CD4-positive, alpha-beta T cell (primary cell): ENCODE data around the gene GNAQ. TPM values are rescaled to one million over a fixed set of nuclear protein-coding genes. Genes with fewer than 3 reads are reported as not detected.

Experiments
- ATAC-seq: fragments of 200-7000 bp; cut with Tn5 transposase; one replicate; pipeline ENCODE4 v1.10.0; 2022; ENCODE audit warnings: mild to moderate bottlenecking; ENCODE audit not compliant: poor library complexity
- CTCF ChIA-PET: fragments of 350-600 bp; sonication (Branson Sonifier 250); formaldehyde crosslinking; loops from one replicate; lab custom pipeline; 2021; ENCODE audit warnings: antibody characterized with exemption, inconsistent platforms; lab: Charles Lee
- POLR2A ChIA-PET: fragments of 350-600 bp; sonication (Branson Sonifier 250); formaldehyde crosslinking; loops from one replicate; lab custom pipeline; 2021; ENCODE audit warnings: antibody characterized with exemption, inconsistent platforms; lab: Charles Lee
- DNase-seq, 14 experiments: peaks; one replicate each; pipeline ENCODE4 v3.0.0-alpha.2; 2013 to 2020; ENCODE audit warnings: mixed read lengths in 2 of 14
- H3K27ac ChIP-seq, 2 donors: one replicate each; pipeline versions ENCODE4 v1.5.1 to v1.7.0; 2013; ENCODE audit warnings: low read length in 2 of 2, low read depth in 1 of 2, mild to moderate bottlenecking in 1 of 2
- H3K27me3 ChIP-seq, 2 experiments: 1 replicate in 1 of 2; 2 replicates in 1 of 2; pipeline versions ENCODE4 v1.6.1 to v1.7.0; 2013; ENCODE audit warnings: low read length in 2 of 2, control low read depth in 1 of 2, mild to moderate bottlenecking in 1 of 2, moderate library complexity in 1 of 2; ENCODE audit not compliant: insufficient read depth in 2 of 2, control insufficient read depth in 1 of 2
- H3K36me3 ChIP-seq: one replicate; pipeline ENCODE4 v1.6.1; 2013; ENCODE audit warnings: low read length, control low read depth; ENCODE audit not compliant: insufficient read depth
- H3K4me1 ChIP-seq: one replicate; pipeline ENCODE4 v1.6.1; 2013; ENCODE audit warnings: low read length, control low read depth; ENCODE audit not compliant: insufficient read depth
- H3K4me3 ChIP-seq: one replicate; pipeline ENCODE4 v1.5.1; 2013; ENCODE audit warnings: mild to moderate bottlenecking, low read length, moderate library complexity
- H3K9me3 ChIP-seq, 2 experiments: 1 replicate in 1 of 2; 2 replicates in 1 of 2; pipeline versions ENCODE4 v1.6.1 to v1.7.0; 2013; ENCODE audit warnings: low read length in 2 of 2, mild to moderate bottlenecking in 2 of 2, control low read depth in 1 of 2, moderate library complexity in 1 of 2; ENCODE audit not compliant: control insufficient read depth in 1 of 2, insufficient read depth in 1 of 2
- H3K27ac Mint-ChIP-seq: one replicate; pipeline ENCODE4 v1.8.0; 2020; ENCODE audit warnings: mixed read lengths
- H3K27me3 Mint-ChIP-seq: one replicate; pipeline ENCODE4 v1.8.0; 2021; ENCODE audit warnings: mixed read lengths
- H3K36me3 Mint-ChIP-seq: one replicate; pipeline ENCODE4 v1.8.0; 2021; ENCODE audit warnings: low read depth, mixed read lengths
- H3K4me1 Mint-ChIP-seq: one replicate; pipeline ENCODE4 v1.8.0; 2021; ENCODE audit warnings: low read depth, mixed read lengths
- H3K4me3 Mint-ChIP-seq: one replicate; pipeline ENCODE4 v1.8.0; 2020; ENCODE audit warnings: mild to moderate bottlenecking, mixed read lengths
- H3K9me3 Mint-ChIP-seq: one replicate; pipeline ENCODE4 v1.8.0; 2020; ENCODE audit warnings: mixed read lengths
- CTCF ChIP-seq: fragments of 200-600 bp; IDR thresholded peaks from one replicate; pipeline ENCODE4 v1.8.0; 2022; ENCODE audit warnings: antibody characterized with exemption, mild to moderate bottlenecking
- intact Hi-C, 2 experiments: fragments of 100-400 bp; cut with DNase I in 1 of 2; cut with micrococcal nuclease in 1 of 2; formaldehyde crosslinking; loops; one replicate each; pipeline versions ENCODE4 v1.15.1 to v1.9.0; 2023 to 2025; cut with DNase I, micrococcal nuclease
- total RNA-seq, 174 experiments: library from RNA in 2 of 174; stranded (reverse) in 2 of 174; gene quantifications; one replicate each; pipeline ENCODE4 v1.2.3 and lab custom pipeline; 2021 to 2026

Gene GNAQ
- total RNA-seq, 2 experiments from 2014 or later: 55.5 to 55.9 TPM

- H3K4me1 Mint-ChIP-seq: peaks cover 53% of the 10 kb centered on the region
- ChIA-PET POLR2A (interaction anchor here (1.1 kb wide), 1 partner anchor 247 kb away, joined by 3 read pairs; no protein-coding TSS in a partner anchor), CTCF (no interaction called here)
- ATAC-seq (no peak), DNase-seq (no peak)
- H3K36me3 ChIP-seq: no peaks in the 10 kb centered on the region
- H3K27ac Mint-ChIP-seq: no peak overlapping the region
- peaks cover 9% of the 10 kb centered on the region for H3K36me3 Mint-ChIP-seq
- intact Hi-C loops: loop anchor here in 1 of 2 experiments (5.0 kb wide), 1 partner anchor 32 kb away; no protein-coding TSS in a partner anchor
- no peaks in the 10 kb centered on the region for H3K27me3 Mint-ChIP-seq
- H3K9me3 ChIP-seq: no peaks in the 10 kb centered on the region
- H3K9me3 Mint-ChIP-seq: no peaks in the 10 kb centered on the region
- H3K27ac ChIP-seq: no peak overlapping the region
- peaks cover 5% of the 10 kb centered on the region for H3K4me1 ChIP-seq
- no peak for TF ChIP-seq CTCF
- no peak overlapping the region for H3K4me3 Mint-ChIP-seq
- H3K27me3 ChIP-seq: no peaks in the 10 kb centered on the region
- no peak overlapping the region for H3K4me3 ChIP-seq
Measured at GRCh38 chr9:77989909-77990308, 41.7 kb downstream of the GNAQ start.

- ChIA-PET POLR2A (interaction anchor here (1.1 kb wide), 1 partner anchor 247 kb away, joined by 3 read pairs; no protein-coding TSS in a partner anchor), CTCF (no interaction called here)
- no peak overlapping the region for H3K27ac ChIP-seq
- ATAC-seq (no peak), DNase-seq (no peak)
- no peaks in the 10 kb centered on the region for H3K9me3 ChIP-seq
- Mint-ChIP-seq H3K4me1 (peaks cover 54% of the 10 kb centered on the region), H3K36me3 (peaks cover 9% of the 10 kb centered on the region), H3K9me3 (no peaks in the 10 kb centered on the region), H3K4me3 (no peak overlapping the region), H3K27me3 (no peaks in the 10 kb centered on the region), H3K27ac (no peak overlapping the region)
- H3K4me3 ChIP-seq: no peak overlapping the region
- H3K36me3 ChIP-seq: no peaks in the 10 kb centered on the region
- no peaks in the 10 kb centered on the region for H3K27me3 ChIP-seq
- intact Hi-C loops: loop anchor here in 1 of 2 experiments (5.0 kb wide), 1 partner anchor 33 kb away; no protein-coding TSS in a partner anchor
- H3K4me1 ChIP-seq: peaks cover 5% of the 10 kb centered on the region
- TF ChIP-seq CTCF: no peak
Measured at GRCh38 chr9:77989458-77989857, 42.2 kb downstream of the GNAQ start.

- Mint-ChIP-seq H3K27ac (no peak overlapping the region), H3K4me1 (peaks cover 56% of the 10 kb centered on the region)
- ATAC-seq: no peak
Measured at GRCh38 chr9:77988630-77989029, 43.0 kb downstream of the GNAQ start.

More at GRCh38 chr9:77988630-77989029, 43.0 kb downstream of the GNAQ start:
- Mint-ChIP-seq H3K27me3 (no peaks in the 10 kb centered on the region), H3K9me3 (no peaks in the 10 kb centered on the region), H3K36me3 (peaks cover 9% of the 10 kb centered on the region), H3K4me3 (no peak overlapping the region)
- H3K36me3 ChIP-seq: no peaks in the 10 kb centered on the region
- intact Hi-C loops: loop anchor here in 1 of 2 experiments (5.0 kb wide), 1 partner anchor 34 kb away; no protein-coding TSS in a partner anchor
- no peak for TF ChIP-seq CTCF
- ChIA-PET POLR2A (no interaction called here), CTCF (no interaction called here)
- no peaks in the 10 kb centered on the region for H3K27me3 ChIP-seq
- no peak for DNase-seq
- H3K9me3 ChIP-seq: no peaks in the 10 kb centered on the region
- H3K27ac ChIP-seq: no peak overlapping the region
- H3K4me1 ChIP-seq: peaks cover 5% of the 10 kb centered on the region
- no peak overlapping the region for H3K4me3 ChIP-seq
